Fibroblast of villous mesenchyme (primary cell): ENCODE measurements around the gene KLF15. TPM values are rescaled to one million over a fixed set of nuclear protein-coding genes. Genes with fewer than 3 reads are reported as not detected.

Source experiments
- DNase-seq: peaks from one replicate; pipeline ENCODE4 v3.0.0-alpha.2; 2010; ENCODE audit warnings: low read depth
- H3K4me3 ChIP-seq: 2 replicates; pipeline ENCODE4 v1.5.1; 2011; ENCODE audit warnings: low read depth, mild to moderate bottlenecking, low read length
- CTCF ChIP-seq: IDR thresholded peaks from 2 replicates; pipeline ENCODE4 v1.5.1; 2012; ENCODE audit warnings: low read depth, mild to moderate bottlenecking, low read length; ENCODE audit not compliant: insufficient read depth
- total RNA-seq: library from RNA; depleted of rRNA; stranded (reverse); fragments of >200 nt; gene quantifications from 2 replicates; pipeline ENCODE4 v1.2.3, GENCODE V29; 2012

Gene KLF15
- total RNA-seq, 1 donor = 0.43 TPM

GRCh38 chr3:126347543-126348161 lies 9.6 kb downstream of the KLF15 start:
- no peak for DNase-seq
- TF ChIP-seq CTCF = no peak

DNA sequence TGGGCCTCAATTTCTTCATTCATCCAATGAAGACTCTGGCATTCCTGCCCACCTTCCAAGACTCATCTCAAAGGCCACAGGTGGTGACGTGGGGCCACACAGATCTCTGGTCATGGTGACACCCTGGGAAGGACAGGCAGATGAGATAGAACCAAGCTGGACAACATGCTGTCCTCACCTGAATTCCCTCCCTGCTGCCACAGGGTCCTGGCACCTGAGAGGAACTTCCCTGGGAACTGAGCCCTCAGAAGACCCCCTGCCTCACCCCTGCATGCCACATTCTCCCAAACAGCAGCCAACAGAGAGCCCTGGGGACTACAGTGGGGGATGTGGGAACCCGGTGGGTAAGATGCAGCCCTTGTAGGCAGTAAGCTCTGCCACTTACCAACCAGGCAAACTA lies 10.7 kb downstream of the KLF15 start:
- H3K4me3 ChIP-seq = no peak overlapping the region
- DNase-seq = no peak
- TF ChIP-seq CTCF = no peak

More at GRCh38 chr3:126347543-126348161, 9.6 kb downstream of the KLF15 start:
- no peak overlapping the region for H3K4me3 ChIP-seq

GRCh38 chr3:126345641-126346460 lies 11.4 kb downstream of the KLF15 start:
- no peak for DNase-seq
- no peak for TF ChIP-seq CTCF

GRCh38 chr3:126345231-126345630 lies 12.0 kb downstream of the KLF15 start:
- no peak for TF ChIP-seq CTCF
- no peak overlapping the region for H3K4me3 ChIP-seq
- no peak for DNase-seq

More at GRCh38 chr3:126345641-126346460, 11.4 kb downstream of the KLF15 start:
- H3K4me3 ChIP-seq = no peak overlapping the region

GRCh38 chr3:126344380-126345041 lies 12.7 kb downstream of the KLF15 start:
- H3K4me3 ChIP-seq = no peak overlapping the region
- DNase-seq = no peak
- TF ChIP-seq CTCF = no peak

DNA sequence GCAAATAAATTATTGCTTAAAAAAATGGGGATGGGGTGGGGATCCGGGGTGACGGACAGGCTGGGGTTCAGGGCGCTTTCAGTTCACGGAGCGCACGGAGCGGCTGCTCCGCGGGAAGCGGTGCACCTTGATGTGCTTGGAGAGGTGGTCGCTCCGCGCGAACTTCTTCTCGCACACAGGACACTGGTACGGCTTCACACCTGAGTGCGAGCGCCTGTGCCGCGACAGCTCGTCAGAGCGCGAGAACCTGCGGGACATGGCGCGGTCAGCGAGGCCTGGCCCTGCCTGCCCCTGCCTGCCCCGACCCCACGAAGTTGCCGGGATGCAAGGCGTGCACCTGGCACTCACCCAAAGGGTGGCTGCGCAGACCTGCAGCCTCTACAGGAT lies 13.6 kb downstream of the KLF15 start:
- no peak for DNase-seq
- TF ChIP-seq CTCF = no peak
- no peak overlapping the region for H3K4me3 ChIP-seq
